Ovary (tissue), 9 donors: Measurements from ENCODE around the gene RAB3A. TPM values are rescaled to one million over a fixed set of nuclear protein-coding genes. Genes with fewer than 3 reads are reported as not detected.

ENCODE experiments used
- DNase-seq, 5 donors: peaks; one replicate each; pipeline ENCODE4 v3.0.0-alpha.2; 2019 to 2020
- H3K27ac ChIP-seq, 2 donors: fragments of 200-600 bp; one replicate each; pipeline versions ENCODE4 v1.5.1 to v1.8.0; 2019 to 2022
- H3K27me3 ChIP-seq: fragments of 200-600 bp; one replicate; pipeline ENCODE4 v1.8.0; 2022
- H3K36me3 ChIP-seq: fragments of 200-600 bp; sonication (generic); one replicate; pipeline ENCODE4 v1.5.1; 2019
- H3K4me1 ChIP-seq: one replicate; pipeline ENCODE4 v1.8.1; 2013; ENCODE audit warnings: mild to moderate bottlenecking, moderate library complexity; ENCODE audit not compliant: insufficient read depth
- H3K4me3 ChIP-seq: fragments of 200-600 bp; sonication (generic); one replicate; pipeline ENCODE4 v1.5.1; 2017
- H3K9me3 ChIP-seq, 2 donors: fragments of 200-600 bp in 1 of 2; sonication (generic) in 1 of 2; one replicate each; pipeline versions ENCODE4 v1.5.1 to v1.8.1; 2013 to 2019; ENCODE audit warnings: mild to moderate bottlenecking in 1 of 2, moderate library complexity in 1 of 2
- CTCF ChIP-seq, 3 donors: fragments of 450-650 bp in 2 of 3; fragments of 200-600 bp in 1 of 3; IDR thresholded peaks; one replicate each; pipeline versions ENCODE4 v1.5.1 to v1.8.0; 2016 to 2022; ENCODE audit warnings: antibody characterized with exemption in 3 of 3, mild to moderate bottlenecking in 1 of 3
- EP300 ChIP-seq: sonication (generic); formaldehyde crosslinking; IDR thresholded peaks from one replicate; pipeline ENCODE4 v1.6.1; 2017; ENCODE audit warnings: antibody characterized with exemption
- POLR2A ChIP-seq: fragments of 450-650 bp; IDR thresholded peaks from one replicate; pipeline ENCODE4 v1.6.1; 2017; ENCODE audit warnings: antibody characterized with exemption, mild to moderate bottlenecking, moderate library complexity
- WGBS, 3 donors: extraction: QIAGEN DNeasy Blood & Tissue Kit in 1 of 3; methylation state at CpG; one replicate each; pipeline versions ENCODE4 v1.1.5 to v1.1.7; 2013 to 2017; 5-methylcytosine and 5-hydroxymethylcytosine counted together
- intact Hi-C, 4 donors: fragments of 100-400 bp; cut with DNase I; formaldehyde crosslinking; loops; one replicate each; pipeline versions ENCODE4 v1.11.0 to v1.15.1; 2022 to 2023
- polyA plus RNA-seq, 2 donors: library from polyadenylated mRNA; stranded (reverse); fragments of 200-250 nt in 1 of 2; fragments of 350-450 nt in 1 of 2; fragmentation: Illumina TruSeq in 1 of 2; extraction: RNeasy Lipid Tissue Mini Kit (QIAGEN cat#74804) in 1 of 2; gene quantifications; one replicate each; pipeline ENCODE4 v1.2.3, GENCODE V29; 2013 to 2014
- total RNA-seq, 7 donors: library from RNA; depleted of rRNA in 2 of 7; stranded (reverse); fragments of >200 nt in 2 of 7; fragmentation: NEBNext Ultra II Directional in 3 of 7; extraction: Animal tissue kit (Norgen Biotek cat#: 25700) in 3 of 7; gene quantifications; one replicate each; pipeline versions ENCODE4 v1.1.0 to v1.2.4, GENCODE V29; 2016 to 2023
- donor health status: DM: no; HTN: no; CAD: no; lungs with moderate emphysema.
- donor health status: DM: no; HTN: no; CAD: no.
- donor health status: Bipolar disorder and iron deficiency.
- donor health status: DM: yes; HTN: yes; CAD: no.
- donor health status: DM: no; HTN: no; CAD: no.
- donor health status: DM: yes; HTN: yes; CAD: no.

RAB3A gene
- total and polyA plus RNA-seq, 9 donors: 1.9 to 32.9 (median 7.9) TPM

GRCh38 chr19:18191640-18192062 is 12.2 kb downstream of the RAB3A start:
- DNase-seq: no peak
- TF ChIP-seq CTCF (IDR thresholded peaks at IDR 0.05): no peak
- TF ChIP-seq EP300: no peak
- peak; percentile 17 for TF ChIP-seq POLR2A
- Histone ChIP-seq H3K36me3 (no peaks in the 10 kb centered on the region), H3K27me3 (no peaks in the 10 kb centered on the region), H3K4me1 (peaks cover 6% of the 10 kb centered on the region), H3K4me3 (peak overlapping the region; percentile 57), H3K27ac (peak overlapping the region; percentile 76 to 95), H3K9me3 (no peaks in the 10 kb centered on the region)
- WGBS, 3 donors: 44 to 51% (median 47%) methylated on average over 5 of the region's 5 CpGs
- intact Hi-C loops: loop anchor here in 3 of 4 donors (2.0 to 10.0 kb wide), 4 partner anchors 61 to 223 kb away; partner anchors contain the start of gene SSBP4 (in 1 of the 3)

- WGBS, 3 donors: 89 to 94% (median 93%) methylated on average over 4 of the region's 4 CpGs
- H3K4me1 ChIP-seq: peaks cover 6% of the 10 kb centered on the region
- no peak overlapping the region for H3K27ac ChIP-seq
- intact Hi-C loops: loop anchor here in 2 of 4 donors (5.0 to 10.0 kb wide), 3 partner anchors 65 to 225 kb away; partner anchors contain the start of gene SSBP4 (in 1 of the 2)
- no peak overlapping the region for H3K4me3 ChIP-seq
- TF ChIP-seq CTCF (IDR thresholded peaks at IDR 0.05) (no peak), POLR2A (no peak), EP300 (no peak)
- no peaks in the 10 kb centered on the region for H3K27me3 ChIP-seq
- DNase-seq: no peak
- no peaks in the 10 kb centered on the region for H3K36me3 ChIP-seq
- H3K9me3 ChIP-seq: no peaks in the 10 kb centered on the region
Observed at GRCh38 chr19:18190278-18190677, 13.6 kb downstream of the RAB3A start.

GRCh38 chr19:18185538-18185937 is 18.3 kb downstream of the RAB3A start:
- intact Hi-C loops: no loop called here
- TF ChIP-seq POLR2A (no peak), EP300 (no peak), CTCF (IDR thresholded peaks at IDR 0.05) (no peak)

GRCh38 chr19:18183529-18183928 is 20.3 kb downstream of the RAB3A start:
- no peak for TF ChIP-seq CTCF (IDR thresholded peaks at IDR 0.05)
- no peak for TF ChIP-seq EP300
- no peak for DNase-seq
- no peaks in the 10 kb centered on the region for H3K36me3 ChIP-seq
- H3K27ac ChIP-seq: no peak overlapping the region
- intact Hi-C loops: no loop called here
- H3K27me3 ChIP-seq: no peaks in the 10 kb centered on the region
- H3K4me3 ChIP-seq: no peak overlapping the region
- no peaks in the 10 kb centered on the region for H3K9me3 ChIP-seq
- no peaks in the 10 kb centered on the region for H3K4me1 ChIP-seq

More at GRCh38 chr19:18185538-18185937, 18.3 kb downstream of the RAB3A start:
- Histone ChIP-seq H3K4me3 (no peak overlapping the region), H3K27ac (no peak overlapping the region), H3K27me3 (no peaks in the 10 kb centered on the region), H3K4me1 (no peaks in the 10 kb centered on the region), H3K9me3 (no peaks in the 10 kb centered on the region), H3K36me3 (no peaks in the 10 kb centered on the region)
- no peak for DNase-seq
- 49 to 60% (median 58%) methylated on average over 6 of the region's 6 CpGs for WGBS, 3 donors

- Histone ChIP-seq H3K9me3 (no peaks in the 10 kb centered on the region), H3K36me3 (no peaks in the 10 kb centered on the region), H3K27ac (no peak overlapping the region), H3K4me3 (no peak overlapping the region), H3K4me1 (no peaks in the 10 kb centered on the region), H3K27me3 (no peaks in the 10 kb centered on the region)
- TF ChIP-seq EP300 (no peak), POLR2A (no peak), CTCF (IDR thresholded peaks at IDR 0.05) (no peak)
- DNase-seq: no peak
- intact Hi-C loops: no loop called here
- WGBS, 3 donors: 79 to 90% (median 80%) methylated on average over 5 of the region's 5 CpGs
Observed at GRCh38 chr19:18179957-18180356, 23.9 kb downstream of the RAB3A start.
